Trophoblast cell (in vitro differentiated cells and primary cell): Measurements from ENCODE around the gene DYNC1H1.
"Not testable (repeated sequence)": the region's sequence is repeated elsewhere in the genome, so short reads cannot be mapped to it uniquely, and the experiment has no call there.

Experiments used
- DNase-seq, 2 donors: peaks; one replicate each; pipeline ENCODE4 v3.0.0-alpha.2; 2016
- H2AFZ ChIP-seq: 2 replicates; pipeline ENCODE4 v1.6.1; 2013; ENCODE audit warnings: low read length, moderate library complexity, mild to moderate bottlenecking; ENCODE audit not compliant: insufficient read depth, poor library complexity
- H2AK5ac ChIP-seq: 2 replicates; pipeline ENCODE4 v1.6.1; 2013; ENCODE audit warnings: mild to moderate bottlenecking, low read length
- H2BK120ac ChIP-seq: 2 replicates; pipeline ENCODE4 v1.6.1; 2013; ENCODE audit warnings: low read length, mild to moderate bottlenecking, moderate library complexity; ENCODE audit not compliant: insufficient read depth, poor library complexity
- H2BK12ac ChIP-seq: 2 replicates; pipeline ENCODE4 v1.6.1; 2013; ENCODE audit warnings: mild to moderate bottlenecking, low read length, moderate library complexity
- H2BK5ac ChIP-seq: 2 replicates; pipeline ENCODE4 v1.6.1; 2013; ENCODE audit warnings: low read length, low read depth, moderate library complexity, mild to moderate bottlenecking; ENCODE audit not compliant: poor library complexity
- H3K14ac ChIP-seq: 2 replicates; pipeline ENCODE4 v1.6.1; 2013; ENCODE audit warnings: mild to moderate bottlenecking, low read length
- H3K18ac ChIP-seq: 2 replicates; pipeline ENCODE4 v1.6.1; 2013; ENCODE audit warnings: mild to moderate bottlenecking, low read length
- H3K23ac ChIP-seq: 2 replicates; pipeline ENCODE4 v1.6.1; 2013; ENCODE audit warnings: low read length
- H3K27ac ChIP-seq: 2 replicates; pipeline ENCODE4 v1.5.1; 2013; ENCODE audit warnings: low read depth, mild to moderate bottlenecking, inconsistent platforms, low read length, moderate library complexity
- H3K27me3 ChIP-seq: 2 replicates; pipeline ENCODE4 v1.6.1; 2013; ENCODE audit warnings: inconsistent platforms, mild to moderate bottlenecking, low read length, moderate library complexity; ENCODE audit not compliant: insufficient read depth
- H3K36me3 ChIP-seq, 2 experiments: 1 replicate in 1 of 2; 2 replicates in 1 of 2; pipeline ENCODE4 v1.6.1; 2013; ENCODE audit warnings: low read length in 2 of 2, mild to moderate bottlenecking in 2 of 2, moderate library complexity in 1 of 2; ENCODE audit not compliant: insufficient read depth in 2 of 2, control insufficient read depth in 1 of 2
- H3K4ac ChIP-seq: 2 replicates; pipeline ENCODE4 v1.6.1; 2013; ENCODE audit warnings: low read depth, mild to moderate bottlenecking, low read length, moderate library complexity
- H3K4me1 ChIP-seq, 2 experiments: 1 replicate in 1 of 2; 2 replicates in 1 of 2; pipeline ENCODE4 v1.6.1; 2013; ENCODE audit warnings: low read length in 2 of 2, mild to moderate bottlenecking in 2 of 2, moderate library complexity in 1 of 2; ENCODE audit not compliant: insufficient read depth in 2 of 2, control insufficient read depth in 1 of 2
- H3K4me2 ChIP-seq: 2 replicates; pipeline ENCODE4 v1.6.1; 2013; ENCODE audit warnings: inconsistent platforms, mild to moderate bottlenecking, low read length, moderate library complexity
- H3K4me3 ChIP-seq: 2 replicates; pipeline ENCODE4 v1.5.1; 2013; ENCODE audit warnings: mild to moderate bottlenecking, low read depth, low read length, inconsistent platforms
- H3K79me1 ChIP-seq: one replicate; pipeline ENCODE4 v1.6.1; 2013; ENCODE audit warnings: low read length
- H3K79me2 ChIP-seq: 2 replicates; pipeline ENCODE4 v1.6.1; 2013; ENCODE audit warnings: low read length, mild to moderate bottlenecking; ENCODE audit not compliant: control insufficient read depth, insufficient read depth, poor library complexity
- H3K9ac ChIP-seq: 2 replicates; pipeline ENCODE4 v1.6.1; 2013; ENCODE audit warnings: mild to moderate bottlenecking, low read length
- H3K9me3 ChIP-seq: 2 replicates; pipeline ENCODE4 v1.6.1; 2013; ENCODE audit warnings: low read depth, mild to moderate bottlenecking, control low read depth, inconsistent platforms, low read length; ENCODE audit not compliant: insufficient read depth
- H4K12ac ChIP-seq: 2 replicates; pipeline ENCODE4 v1.6.1; 2013; ENCODE audit warnings: low read depth, mild to moderate bottlenecking, low read length, moderate library complexity
- H4K8ac ChIP-seq: 2 replicates; pipeline ENCODE4 v1.6.1; 2013; ENCODE audit warnings: low read depth, mild to moderate bottlenecking, low read length, moderate library complexity
- H4K91ac ChIP-seq: one replicate; pipeline ENCODE4 v1.6.1; 2013; ENCODE audit warnings: low read depth, mild to moderate bottlenecking, low read length, moderate library complexity
- WGBS: extraction: QIAGEN DNeasy Blood & Tissue Kit; methylation state at CpG from one replicate; pipeline ENCODE4 v1.1.7; 2013; ENCODE audit warnings: missing lambda C conversion rate; ENCODE audit not compliant: insufficient read length, insufficient coverage; ENCODE audit errors: extremely low coverage; 5-methylcytosine and 5-hydroxymethylcytosine counted together

DYNC1H1 gene

GRCh38 chr14:102084522-102084921 lies 120.1 kb downstream of the DYNC1H1 start:
- Histone ChIP-seq H3K36me3 (peaks cover 19 to 47% of the 10 kb centered on the region in 2 experiments), H3K79me2 (peaks cover 21% of the 10 kb centered on the region), H3K79me1 (peaks cover 18% of the 10 kb centered on the region), H3K4me1 (peaks cover 17 to 20% of the 10 kb centered on the region in 2 experiments)
- not testable (repeated sequence) for H3K27ac ChIP-seq, H3K4me3 ChIP-seq, H2AK5ac ChIP-seq, H2BK12ac ChIP-seq, H3K9me3 ChIP-seq, H3K4me2 ChIP-seq, H2AFZ ChIP-seq, H3K18ac ChIP-seq, H4K91ac ChIP-seq, H4K8ac ChIP-seq, H3K14ac ChIP-seq, H3K23ac ChIP-seq, H4K12ac ChIP-seq, H2BK5ac ChIP-seq, H2BK120ac ChIP-seq, H3K9ac ChIP-seq, H3K4ac ChIP-seq, DNase-seq, H3K27me3 ChIP-seq
- no CpG with 5 or more reads among the region's 5 CpGs for WGBS

GRCh38 chr14:102084931-102085330 lies 120.6 kb downstream of the DYNC1H1 start:
- DNase-seq = no peak
- Histone ChIP-seq H2BK120ac (no peak overlapping the region), H2BK5ac (no peak overlapping the region), H3K36me3 (peaks cover 17 to 45% of the 10 kb centered on the region in 2 experiments), H4K8ac (no peak overlapping the region), H3K9me3 (no peaks in the 10 kb centered on the region), H4K12ac (no peak overlapping the region), H3K79me1 (peaks cover 20% of the 10 kb centered on the region), H3K27me3 (no peaks in the 10 kb centered on the region), H3K4ac (peak overlapping the region; percentile 85), H3K4me1 (peaks cover 21 to 22% of the 10 kb centered on the region in 2 experiments), H2AK5ac (no peak overlapping the region), H3K9ac (no peak overlapping the region), H3K27ac (no peak overlapping the region), H4K91ac (no peak overlapping the region), H3K79me2 (peaks cover 21% of the 10 kb centered on the region), H2BK12ac (no peak overlapping the region), H2AFZ (no peak overlapping the region), H3K4me2 (peak overlapping the region; percentile 63), H3K14ac (no peak overlapping the region), H3K23ac (no peak overlapping the region), H3K18ac (no peak overlapping the region), H3K4me3 (no peak overlapping the region)
- 100% methylated on average over 3 of the region's 6 CpGs for WGBS

GRCh38 chr14:102085488-102085887 lies 121.1 kb downstream of the DYNC1H1 start:
- no peak overlapping the region for H2BK5ac ChIP-seq
- no peak overlapping the region for H4K8ac ChIP-seq
- H3K79me1 ChIP-seq = peaks cover 20% of the 10 kb centered on the region
- H3K36me3 ChIP-seq = peaks cover 15 to 40% of the 10 kb centered on the region in 2 experiments
- H3K9ac ChIP-seq = peak overlapping the region; percentile 6
- no peak overlapping the region for H2BK120ac ChIP-seq
- H4K91ac ChIP-seq = no peak overlapping the region
- no peak overlapping the region for H3K27ac ChIP-seq
- H3K79me2 ChIP-seq = peaks cover 21% of the 10 kb centered on the region
- no peak overlapping the region for H2AK5ac ChIP-seq
- peaks cover 22% of the 10 kb centered on the region in 2 experiments for H3K4me1 ChIP-seq
- peak overlapping the region; percentile 57 for H3K4me3 ChIP-seq
- H4K12ac ChIP-seq = no peak overlapping the region
- H3K14ac ChIP-seq = no peak overlapping the region
- WGBS = no CpG with 5 or more reads among the region's 10 CpGs
- H3K23ac ChIP-seq = no peak overlapping the region
- peak overlapping the region; percentile 63 for H3K4me2 ChIP-seq
- H3K9me3 ChIP-seq = no peaks in the 10 kb centered on the region
- no peak overlapping the region for H2BK12ac ChIP-seq
- no peaks in the 10 kb centered on the region for H3K27me3 ChIP-seq
- no peak overlapping the region for H2AFZ ChIP-seq
- H3K18ac ChIP-seq = no peak overlapping the region
- DNase-seq = no peak
- peak overlapping the region; percentile 31 for H3K4ac ChIP-seq

- Histone ChIP-seq H3K4me3 (peak overlapping the region; percentile 87), H3K23ac (no peak overlapping the region), H3K14ac (peak overlapping the region; percentile 94), H3K79me2 (peaks cover 21% of the 10 kb centered on the region), H2BK120ac (peak overlapping the region; percentile 72), H3K9ac (peak overlapping the region; percentile 98), H3K4ac (peak overlapping the region; percentile 97), H4K8ac (peak overlapping the region; percentile 86), H3K27ac (peak overlapping the region; percentile 89), H2BK5ac (peak overlapping the region; percentile 84), H3K36me3 (peaks cover 12 to 37% of the 10 kb centered on the region in 2 experiments), H2AK5ac (no peak overlapping the region), H3K18ac (peak overlapping the region; percentile 57), H2BK12ac (no peak overlapping the region), H3K4me2 (peak overlapping the region; percentile 63), H4K91ac (peak overlapping the region; percentile 98), H3K9me3 (no peaks in the 10 kb centered on the region), H3K79me1 (peaks cover 20% of the 10 kb centered on the region), H2AFZ (peak overlapping the region; percentile 46), H3K4me1 (peaks cover 22% of the 10 kb centered on the region in 2 experiments), H3K27me3 (no peaks in the 10 kb centered on the region), H4K12ac (peak overlapping the region; percentile 68)
- no CpG with 5 or more reads among the region's 49 CpGs for WGBS
- DNase-seq = peak; percentile 42 to 77
These were observed 121.8 kb downstream of the DYNC1H1 start for GRCh38 chr14:102085948-102086708.
